GM19395 (cell line): ENCODE results near the gene SLC9A3.

Experiments
- ATAC-seq: cut with Tn5 transposase; IDR thresholded peaks from one replicate; pipeline ENCODE4 v1.9.1; 2021; ENCODE audit warnings: mild to moderate bottlenecking, moderate library complexity; ENCODE audit not compliant: unreplicated experiment

Gene SLC9A3

DNA sequence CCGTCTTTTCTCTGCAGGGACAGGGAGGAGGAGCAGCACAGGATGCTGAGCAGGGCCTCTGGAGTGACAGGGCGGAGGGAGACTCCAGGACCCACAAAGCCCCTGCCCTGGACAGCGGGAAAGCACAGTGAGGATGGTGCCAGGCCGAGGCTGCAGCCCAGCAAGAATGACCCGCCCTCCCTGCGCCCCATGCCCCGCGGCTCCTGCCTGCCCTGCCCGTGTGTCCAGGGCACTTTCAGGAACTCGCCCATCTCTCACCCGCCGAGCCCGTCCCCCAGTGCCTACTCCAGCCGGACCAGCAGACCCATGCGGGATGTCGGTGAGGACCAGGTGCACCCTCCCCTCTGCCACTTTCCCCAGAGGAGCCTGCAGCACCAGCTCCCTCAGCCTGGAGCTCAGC is 90.4 kb downstream of the SLC9A3 start:
- ATAC-seq: no peak

DNA sequence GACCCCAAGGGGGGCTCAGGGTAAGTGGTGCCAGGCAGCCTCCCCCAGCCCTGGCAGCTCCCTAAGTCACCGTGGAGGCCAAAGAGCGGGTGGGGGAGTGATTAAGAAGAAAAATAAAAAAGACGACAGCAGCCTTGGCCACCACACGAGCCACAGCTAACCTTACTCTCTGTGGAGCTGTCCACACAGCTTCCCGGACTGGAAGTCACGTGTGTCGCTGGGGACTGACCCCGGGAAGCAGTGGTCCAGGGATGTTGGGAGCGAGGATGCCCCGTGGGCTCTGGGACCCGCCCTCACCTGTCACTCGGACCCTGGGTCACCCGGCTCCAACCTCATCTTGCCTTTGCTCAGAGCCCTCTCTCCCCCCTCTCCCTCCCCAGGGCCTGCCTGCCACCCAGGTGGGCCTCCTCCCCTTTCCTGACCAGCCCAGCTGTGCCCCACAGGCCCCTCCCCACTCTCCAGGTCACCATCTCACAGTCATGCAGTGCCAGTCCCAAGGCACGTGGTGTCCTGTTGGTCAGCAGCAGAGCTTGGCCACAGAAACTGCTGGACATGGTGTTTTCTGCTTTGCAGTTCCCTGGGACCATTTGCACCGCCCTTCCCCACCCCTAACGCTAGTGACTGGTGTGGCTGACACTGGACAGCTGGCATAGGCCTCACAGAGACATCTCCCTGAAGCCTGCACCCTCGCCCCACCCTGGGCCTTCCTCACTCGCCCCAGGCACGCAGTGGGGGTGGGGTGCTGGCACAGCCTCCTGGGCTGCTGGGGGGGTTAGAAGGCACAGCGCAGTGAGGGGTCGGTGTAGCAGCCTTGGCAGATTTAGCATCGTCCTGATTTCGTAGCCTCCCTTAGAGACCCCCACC is 91.1 kb downstream of the SLC9A3 start:
- no peak for ATAC-seq

DNA sequence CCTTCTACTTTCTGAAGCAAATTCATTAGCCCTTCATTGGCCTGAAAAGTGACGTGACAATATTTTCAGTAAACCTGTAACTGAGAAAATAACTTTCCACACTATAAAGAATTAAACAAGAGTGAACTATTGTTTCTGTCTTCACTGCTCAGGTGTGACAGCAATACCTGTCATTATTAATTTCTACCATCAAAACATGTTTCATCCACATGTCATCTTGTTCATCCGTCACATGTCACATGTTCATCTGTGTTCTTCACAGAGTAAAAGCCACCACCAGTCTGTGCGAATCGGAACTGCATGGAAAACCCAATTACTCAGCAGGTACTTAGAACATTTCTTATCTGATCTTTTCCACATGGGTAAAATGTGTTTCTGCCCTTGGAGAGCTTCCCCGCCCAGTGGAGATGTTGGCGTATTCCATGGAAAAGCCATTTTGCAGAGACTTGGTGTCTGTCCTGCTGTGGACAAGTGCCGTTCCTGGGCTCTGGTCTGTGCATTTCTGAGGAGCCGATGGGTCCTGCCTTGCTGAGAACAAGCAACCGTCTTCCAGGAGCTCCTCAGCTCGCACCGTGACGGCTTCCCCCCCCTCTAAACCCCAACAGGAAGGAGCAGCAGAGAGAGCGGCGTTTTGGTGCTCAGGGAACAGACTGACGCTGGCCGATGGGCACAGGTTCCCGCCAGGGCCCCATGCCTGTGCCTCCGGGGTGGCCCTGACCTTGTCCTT is 91.9 kb downstream of the SLC9A3 start:
- ATAC-seq: no peak

DNA sequence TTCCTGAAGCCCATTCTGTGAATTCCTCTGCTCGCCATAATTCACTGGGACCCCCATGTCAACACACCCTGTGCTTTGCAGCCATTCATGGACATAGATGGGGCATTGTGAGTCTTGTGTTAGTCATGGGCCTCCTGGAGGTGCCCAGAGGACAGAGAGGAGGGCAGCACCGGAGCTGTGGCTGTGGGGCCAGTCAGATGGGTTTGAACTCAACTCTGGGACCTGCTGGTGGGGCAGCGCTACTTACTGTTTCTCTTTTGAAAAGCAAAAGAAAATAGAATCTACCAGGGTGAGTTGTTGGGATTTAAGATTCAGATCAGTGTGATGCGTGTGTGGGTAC is 92.6 kb downstream of the SLC9A3 start:
- no peak for ATAC-seq

DNA sequence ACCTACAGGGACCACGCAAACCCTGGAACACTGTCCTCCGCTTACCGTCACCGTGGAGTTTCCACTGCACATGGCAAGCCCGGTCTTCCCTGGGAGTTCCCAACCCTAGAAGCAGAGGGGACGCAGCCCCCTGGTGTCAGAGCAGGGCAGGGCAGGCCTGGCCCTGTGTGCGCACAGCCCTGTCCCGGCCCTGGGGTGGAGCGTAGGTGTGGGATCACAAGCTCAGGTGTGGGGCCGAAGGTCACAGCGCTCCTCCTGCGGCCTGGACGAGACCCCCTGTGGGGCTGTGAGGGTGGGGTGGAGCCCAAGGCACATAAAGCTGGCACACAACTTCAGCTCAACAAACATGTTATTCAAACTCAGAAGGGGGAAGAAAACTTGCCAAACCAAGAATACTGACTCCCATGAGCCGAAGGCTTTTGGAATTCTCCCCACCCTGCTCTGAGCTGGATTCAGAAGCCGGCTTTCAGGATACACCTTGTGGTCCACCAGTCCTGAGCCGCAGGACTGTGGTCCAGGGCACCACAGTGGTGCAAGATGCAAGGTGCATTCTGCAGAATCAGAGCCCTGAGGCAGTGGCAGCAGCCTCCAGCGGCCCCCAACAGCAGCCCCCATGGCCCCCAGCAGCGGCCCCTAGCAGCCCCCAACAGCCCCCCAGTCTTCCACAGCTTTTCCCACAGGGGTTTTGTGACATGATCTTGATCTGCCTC is 93.1 kb downstream of the SLC9A3 start:
- ATAC-seq: peak; percentile 62

DNA sequence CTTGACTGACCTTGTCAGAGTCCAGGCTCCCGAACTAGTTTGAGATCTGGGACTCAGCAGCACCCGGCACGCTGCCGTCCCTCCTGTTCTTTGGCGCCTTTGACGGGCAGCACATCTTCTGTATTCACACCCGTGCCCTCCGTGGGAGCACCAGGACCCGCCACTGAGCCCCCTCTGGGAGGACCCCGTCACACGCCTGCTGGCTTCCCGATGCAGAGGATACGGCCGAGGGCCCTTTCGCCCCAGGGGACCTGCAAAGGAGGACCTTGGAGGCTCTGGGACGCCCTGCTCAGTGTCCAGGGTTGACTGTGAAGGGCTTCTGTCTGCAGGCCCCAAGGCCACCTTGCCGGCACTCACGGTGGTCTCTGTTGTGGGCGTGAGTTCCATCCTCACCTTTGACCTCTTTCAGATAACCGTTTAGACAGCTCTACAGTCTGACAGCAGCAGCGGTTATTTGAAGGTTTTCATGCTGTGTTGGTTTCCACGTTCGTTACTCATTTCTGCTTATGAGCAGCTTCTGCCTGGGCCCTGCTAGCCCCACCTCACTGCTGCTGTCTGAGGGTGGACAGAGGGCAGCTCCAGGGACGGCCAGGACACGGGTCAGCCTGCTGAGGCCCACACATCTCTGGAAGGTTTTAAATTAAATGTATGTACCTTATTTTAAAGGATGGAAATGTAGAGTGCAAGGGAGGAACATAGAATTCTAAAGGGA is 93.9 kb downstream of the SLC9A3 start:
- ATAC-seq: no peak

DNA sequence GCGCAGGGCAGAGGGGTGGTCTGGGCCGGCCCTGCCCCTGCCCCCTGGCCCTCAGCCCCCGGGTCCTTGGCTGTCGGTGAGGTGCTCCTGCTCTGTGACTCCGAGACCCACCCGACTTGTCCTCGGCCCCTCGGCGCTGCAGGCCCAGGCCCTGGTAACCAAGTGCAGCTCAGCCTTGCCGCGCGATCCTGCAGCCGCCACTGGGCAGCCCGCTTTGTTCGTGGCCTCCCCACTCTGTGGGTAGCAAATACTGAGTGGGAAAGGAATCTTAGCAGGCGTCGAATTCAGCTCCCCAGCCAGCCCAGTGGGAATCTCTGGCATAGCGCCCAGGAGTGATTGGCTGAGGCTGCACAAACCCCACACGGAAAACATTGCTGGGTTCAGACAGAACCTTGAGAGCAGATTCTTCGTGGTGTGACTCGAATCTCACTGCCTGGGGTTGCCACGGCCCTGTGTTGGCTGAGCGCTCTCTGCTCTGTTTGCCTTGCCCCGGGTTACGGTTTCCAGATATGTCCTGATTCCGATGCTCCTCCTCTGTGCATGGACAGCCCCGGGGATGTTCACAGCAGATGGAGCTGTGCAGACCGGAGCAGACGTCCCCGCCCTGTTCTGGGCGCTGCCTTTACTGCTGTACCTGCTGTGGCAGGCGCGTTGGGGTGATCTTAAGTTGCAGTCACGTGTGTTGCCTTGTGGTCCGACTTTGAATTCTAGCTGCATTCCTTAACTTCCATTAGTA is 94.6 kb downstream of the SLC9A3 start:
- no peak for ATAC-seq

DNA sequence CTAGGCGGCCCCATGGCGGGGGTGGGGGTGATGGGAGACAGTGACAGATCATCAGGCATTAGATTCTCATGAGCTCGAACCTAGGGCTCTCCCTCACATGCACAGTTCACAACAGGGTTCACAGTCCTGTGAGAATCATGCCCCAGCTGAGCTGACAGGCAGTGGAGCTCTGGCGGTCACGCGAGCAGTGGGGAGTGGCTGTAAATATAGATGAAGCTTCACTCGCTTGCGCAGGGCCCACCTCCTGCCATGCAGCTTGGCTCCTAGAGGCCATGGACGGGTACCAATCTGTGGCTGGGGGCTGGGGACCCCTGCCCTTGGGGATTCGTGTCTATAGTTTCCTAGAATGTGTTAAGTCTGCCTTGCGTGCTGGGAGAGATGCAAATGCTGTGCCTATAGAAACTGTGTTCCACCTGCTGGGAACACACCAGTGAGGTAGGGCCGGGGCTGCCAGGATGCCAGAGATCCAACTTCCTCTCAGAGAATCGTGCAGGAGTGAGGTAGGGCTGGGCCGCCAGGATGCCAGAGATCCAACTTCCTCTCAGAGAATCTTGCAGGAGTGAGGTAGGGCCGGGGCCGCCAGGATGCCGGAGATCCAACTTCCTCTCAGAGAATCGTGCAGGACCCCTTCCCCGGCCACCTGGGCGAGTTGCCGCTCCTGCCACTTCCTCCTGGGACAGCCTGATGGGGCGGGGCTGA is 95.3 kb downstream of the SLC9A3 start:
- ATAC-seq: no peak

DNA sequence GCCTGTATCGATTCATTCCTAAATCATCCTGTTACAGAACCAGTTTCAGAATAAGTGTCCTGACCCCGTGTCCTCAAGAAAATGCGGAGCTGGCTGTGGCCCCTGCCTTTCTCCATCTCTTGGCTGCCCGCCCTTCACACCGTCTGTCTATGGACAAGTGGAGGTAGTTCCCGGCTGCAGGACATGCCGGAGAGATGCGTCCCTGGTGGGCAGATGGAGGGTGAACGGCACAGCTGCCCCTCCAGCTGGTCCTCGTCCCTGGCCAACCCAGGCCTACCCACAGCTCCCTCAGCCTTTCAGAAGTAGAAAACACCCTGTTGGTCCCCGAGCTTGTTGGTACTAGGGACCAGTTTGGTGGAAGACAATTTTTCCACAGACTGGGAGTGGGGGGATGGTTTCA is 96.0 kb downstream of the SLC9A3 start:
- ATAC-seq: no peak

DNA sequence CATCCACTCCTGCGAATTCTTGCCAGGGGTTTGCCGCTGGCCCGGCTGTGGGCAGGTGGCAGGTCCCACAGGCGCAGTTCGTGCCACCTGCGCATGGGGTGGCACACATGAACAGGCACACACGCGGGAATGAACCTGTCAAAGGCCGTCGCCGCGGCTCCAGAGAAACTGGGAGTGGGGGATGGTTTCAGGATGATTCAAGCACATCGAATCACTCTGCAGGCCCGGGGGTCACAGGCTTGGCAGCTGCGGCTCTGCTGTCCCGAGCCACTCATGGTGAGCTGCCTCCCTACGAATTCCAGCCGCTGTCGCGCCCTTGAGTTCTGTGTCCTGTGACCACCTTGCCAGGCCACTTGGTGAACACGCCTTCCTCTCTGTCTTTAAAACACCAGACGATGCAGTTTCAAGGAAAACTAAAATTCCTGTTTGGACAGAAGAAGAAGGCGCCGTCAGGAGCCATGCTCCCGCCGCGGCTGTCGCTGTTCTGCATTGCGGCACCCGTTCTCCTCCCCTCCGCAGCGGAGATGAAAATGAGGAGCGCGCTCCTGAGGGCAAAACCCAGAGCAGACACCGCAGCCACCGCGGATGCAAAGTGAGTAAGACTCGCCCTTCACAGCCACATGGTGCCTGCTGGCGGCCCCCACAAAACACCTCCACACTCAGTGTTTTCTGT is 96.7 kb downstream of the SLC9A3 start:
- ATAC-seq: no peak

DNA sequence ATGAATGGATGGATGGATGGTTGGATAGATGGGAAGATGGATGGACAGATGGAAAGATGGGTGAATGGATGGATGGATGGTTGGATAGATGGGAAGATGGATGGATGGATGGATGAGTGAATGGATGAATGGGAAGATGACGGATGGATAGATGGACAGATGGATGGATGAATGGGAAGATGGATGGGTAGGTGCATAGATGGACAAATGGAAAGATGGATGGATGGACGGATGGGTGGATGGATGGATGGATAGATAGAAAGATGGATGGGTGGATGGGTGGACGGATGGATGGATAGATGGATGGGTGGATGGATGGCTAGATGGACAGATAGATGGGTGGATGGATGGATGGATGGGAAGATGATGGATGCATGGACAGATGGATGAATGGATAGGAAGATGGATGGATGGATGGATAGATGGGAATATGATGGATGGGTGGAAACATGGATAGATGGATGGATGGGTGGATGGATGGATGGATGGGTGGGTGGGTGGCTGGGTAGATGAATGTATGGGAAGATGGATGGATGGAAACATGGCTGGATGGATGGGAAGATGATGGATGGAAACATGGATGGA is 97.8 kb downstream of the SLC9A3 start:
- no peak for ATAC-seq

DNA sequence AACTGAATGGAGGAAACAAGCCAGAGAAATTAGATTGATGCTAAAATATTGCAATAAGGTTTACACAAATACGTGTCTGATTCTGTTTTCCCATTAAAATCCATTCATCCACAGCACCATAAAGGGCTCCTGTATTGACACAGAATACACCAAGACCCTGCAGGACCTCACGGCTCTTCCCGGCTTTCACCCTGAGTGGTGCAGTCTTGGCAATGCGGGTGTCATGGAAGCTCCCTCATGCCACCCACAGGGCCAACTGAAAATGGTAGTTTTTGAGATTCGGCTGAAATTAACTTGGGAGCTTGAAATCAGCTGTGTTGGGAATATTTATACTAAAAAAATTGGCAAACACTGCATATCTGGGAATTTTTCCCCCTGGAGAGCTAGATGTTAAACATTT is 98.5 kb downstream of the SLC9A3 start:
- no peak for ATAC-seq

DNA sequence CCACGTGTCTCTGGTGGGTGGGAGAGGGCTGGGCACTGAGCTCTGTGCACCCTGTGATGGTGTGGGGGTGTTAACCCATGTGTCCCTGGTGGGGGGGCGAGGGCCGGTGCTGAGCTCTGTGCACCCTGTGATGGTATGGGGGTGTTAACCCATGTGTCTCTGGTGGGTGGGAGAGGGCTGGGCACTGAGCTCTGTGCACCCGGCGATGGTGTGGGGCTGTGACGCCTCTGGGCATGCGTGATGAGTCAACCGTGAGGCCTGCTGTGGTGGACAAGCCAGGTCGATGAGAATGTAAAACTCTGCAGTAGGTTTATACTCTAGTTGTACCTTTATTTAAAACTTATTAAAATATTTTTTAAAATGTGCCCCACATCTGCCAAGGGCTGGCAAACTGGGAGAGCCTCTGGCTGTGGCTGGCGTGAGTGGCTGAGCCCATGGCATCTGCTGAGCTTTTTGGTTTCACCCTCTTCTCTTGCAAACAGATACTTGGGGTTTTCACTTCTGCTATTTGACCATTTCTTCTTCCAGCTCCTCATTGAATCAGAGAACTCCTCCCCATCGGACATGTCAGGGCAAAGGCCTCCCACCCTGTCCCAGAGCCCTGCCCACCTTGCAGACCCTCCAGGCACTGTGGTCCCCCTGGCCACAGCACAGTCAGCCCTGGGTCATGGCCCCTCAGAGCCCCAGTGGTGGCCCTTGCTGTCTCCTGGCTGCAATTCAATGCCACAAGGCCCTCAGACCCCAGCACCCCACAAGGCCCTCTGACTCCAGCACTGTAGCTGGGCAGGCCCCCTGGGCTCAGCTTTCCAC is 99.7 kb downstream of the SLC9A3 start:
- ATAC-seq: peak; percentile 96

DNA sequence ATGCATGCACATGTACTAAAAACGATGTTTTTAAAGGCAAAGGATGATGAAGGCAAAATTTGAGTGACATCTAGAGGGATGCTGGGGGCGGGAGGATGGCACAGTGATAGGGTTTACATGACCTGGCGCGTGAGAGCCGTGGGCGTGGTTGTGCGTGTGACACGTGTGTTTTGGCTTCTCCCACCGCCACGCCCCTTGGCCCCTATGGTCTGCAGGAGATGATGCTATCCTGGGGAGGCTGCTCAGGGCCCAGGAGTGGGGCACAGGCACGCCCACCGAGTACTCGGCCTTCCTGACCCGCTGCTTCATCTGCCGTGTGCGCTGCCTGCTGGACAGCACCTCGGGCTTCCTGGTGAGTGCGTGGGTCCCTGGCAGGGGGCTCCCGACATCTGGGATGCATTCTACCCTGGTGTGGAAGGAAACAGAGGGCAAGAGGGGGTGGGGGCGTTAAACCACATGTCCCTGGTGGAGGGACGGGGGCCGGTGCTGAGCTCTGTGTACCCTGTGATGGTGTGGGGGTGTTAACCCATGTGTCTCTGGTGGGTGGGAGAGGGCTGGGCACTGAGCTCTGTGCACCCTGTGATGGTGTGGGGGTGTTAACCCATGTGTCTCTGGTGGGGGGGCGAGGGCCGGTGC is 100.5 kb downstream of the SLC9A3 start:
- no peak for ATAC-seq

DNA sequence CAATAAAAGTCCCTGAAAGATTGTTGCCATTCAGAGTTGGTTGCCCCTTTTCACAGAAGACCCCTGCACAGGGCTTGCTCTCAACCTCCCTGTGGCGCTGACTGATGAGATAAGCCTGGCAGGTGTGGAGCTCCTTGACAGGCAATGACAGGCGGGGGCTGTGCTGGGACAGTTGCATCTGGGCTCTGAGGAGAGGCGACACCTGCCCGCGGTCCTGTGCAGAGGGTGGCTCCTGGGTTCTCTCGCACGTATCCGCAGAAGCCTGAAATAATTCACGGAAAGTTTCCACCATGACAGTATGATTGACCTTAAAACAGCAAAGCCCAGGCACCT is 101.0 kb downstream of the SLC9A3 start:
- ATAC-seq: no peak

DNA sequence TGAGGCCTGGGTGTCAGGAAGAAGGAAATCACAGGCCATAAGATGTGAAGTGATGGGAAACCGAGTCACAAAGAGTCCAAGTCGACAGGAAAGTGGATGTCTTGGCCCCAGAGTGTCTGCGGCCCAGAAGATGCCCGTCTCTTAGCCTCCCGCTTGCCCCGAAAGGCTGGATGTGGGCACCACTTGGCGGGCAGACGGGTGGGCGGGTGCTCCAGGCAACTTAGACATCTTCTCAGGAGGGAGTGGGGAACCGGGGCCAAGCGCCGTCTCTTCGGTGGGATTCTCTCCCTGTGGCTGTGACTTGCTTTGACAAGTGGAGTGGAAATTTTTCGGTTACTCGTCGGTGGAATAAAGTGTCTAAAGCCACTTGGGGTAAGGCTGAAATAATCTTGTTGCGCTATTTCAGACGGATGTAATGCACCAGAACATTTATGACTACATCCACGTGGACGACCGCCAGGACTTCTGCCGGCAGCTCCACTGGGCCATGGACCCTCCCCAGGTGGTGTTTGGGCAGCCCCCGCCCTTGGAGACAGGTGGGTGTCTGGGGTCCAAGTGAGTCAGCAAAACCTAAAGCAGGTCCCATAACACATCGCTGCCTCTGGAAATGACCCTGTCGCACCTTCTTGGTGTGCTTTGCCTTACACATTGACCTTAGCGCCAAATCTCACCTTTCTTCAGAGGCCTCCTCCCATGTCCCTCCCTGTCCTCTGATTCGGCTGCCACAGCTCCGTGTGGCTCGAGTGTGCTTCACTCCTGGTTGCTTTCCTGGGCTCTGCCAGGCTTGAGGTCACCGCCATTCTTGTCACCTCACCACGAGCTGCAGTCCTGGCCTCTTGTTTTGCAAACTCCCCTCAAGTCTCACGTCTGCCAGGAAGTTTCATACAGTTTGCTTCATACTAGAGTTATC is 101.7 kb downstream of the SLC9A3 start:
- ATAC-seq: no peak

DNA sequence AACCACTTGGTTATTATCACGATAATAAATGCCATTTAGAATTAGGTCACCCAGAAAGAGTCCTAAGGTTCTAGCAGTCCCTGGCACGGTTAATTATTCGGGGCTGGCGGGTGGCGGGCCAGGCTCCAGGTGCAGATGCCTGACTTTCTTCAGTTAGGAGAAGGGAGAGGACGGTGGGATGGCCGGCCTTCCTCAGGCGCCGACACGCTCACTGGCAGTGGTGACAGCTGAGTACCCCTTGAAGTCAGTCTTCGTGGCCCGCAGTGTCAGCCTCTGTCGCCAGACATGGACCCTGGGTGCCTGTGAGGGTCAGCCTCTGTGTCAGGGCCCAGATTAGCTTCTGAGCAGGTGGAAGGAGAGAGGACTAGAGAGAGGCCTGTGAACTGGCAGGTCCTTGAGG is 102.3 kb downstream of the SLC9A3 start:
- no peak for ATAC-seq
